ENCODE data around the gene GATB.
A peak's percentile ranks its signal among the peaks of the same experiment; 100 is the strongest.
"Not testable (repeated sequence)": the region's sequence is repeated elsewhere in the genome, so short reads cannot be mapped to it uniquely, and the experiment has no call there.

Gene GATB

DNA sequence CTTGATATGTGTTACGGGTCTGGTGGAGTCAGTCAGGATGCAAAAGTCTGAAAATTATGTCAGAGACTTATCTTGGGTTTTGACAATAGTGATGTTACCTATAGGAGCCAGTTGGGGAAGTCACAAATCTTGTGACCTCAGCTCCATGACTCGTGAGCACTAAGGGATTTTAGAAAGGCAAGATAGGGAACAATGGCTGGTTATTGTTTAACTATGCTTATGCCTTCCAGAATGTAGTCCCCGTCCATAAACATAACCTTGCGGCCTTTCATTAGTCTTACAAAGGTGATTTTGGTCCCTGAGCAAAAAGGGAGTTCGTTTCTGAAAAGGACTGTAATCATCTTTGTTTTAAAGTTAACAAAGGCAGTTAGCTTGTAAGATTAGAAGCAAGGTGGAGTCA is 23.9 kb upstream of the GATB start:
- no peak for DNase-seq

DNA sequence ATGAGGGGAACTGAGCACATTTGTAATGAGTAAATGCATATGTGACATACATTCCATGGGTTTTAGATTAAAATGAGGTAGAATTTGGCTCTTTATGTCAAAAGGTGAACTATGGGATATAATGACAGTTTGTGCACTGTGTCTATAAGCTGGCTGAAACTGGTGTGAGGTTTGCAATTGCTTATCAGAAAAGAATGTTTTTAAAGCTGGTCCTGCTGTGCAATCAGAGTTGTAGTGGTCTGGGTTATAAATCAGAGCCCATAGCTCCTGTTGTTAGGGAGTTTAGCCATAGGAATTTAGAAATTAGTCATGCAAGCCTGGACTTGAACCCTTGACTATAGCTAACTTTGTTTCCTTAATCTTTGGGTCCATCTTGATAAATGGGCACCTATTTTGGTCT is 23.1 kb upstream of the GATB start:
- DNase-seq, result no peak

DNA sequence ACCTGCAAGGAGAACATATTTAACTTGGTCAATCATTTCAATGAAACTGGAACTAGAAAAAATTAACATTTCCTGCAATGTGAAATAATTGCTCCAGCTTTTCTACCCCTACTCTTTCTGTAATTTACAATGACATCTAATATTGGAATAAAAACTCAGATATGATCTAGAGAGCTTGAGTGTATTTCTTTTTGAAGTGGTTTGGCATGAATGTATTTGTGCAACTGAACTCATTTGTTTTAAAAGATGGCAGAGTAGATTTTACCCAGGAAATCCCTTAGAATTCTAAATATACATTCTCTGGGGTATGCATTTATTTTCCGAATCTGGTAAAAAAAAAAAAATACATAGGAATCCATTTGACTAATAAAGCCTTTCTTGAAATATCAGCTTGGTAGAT is 21.5 kb upstream of the GATB start:
- DNase-seq, result no peak

DNA sequence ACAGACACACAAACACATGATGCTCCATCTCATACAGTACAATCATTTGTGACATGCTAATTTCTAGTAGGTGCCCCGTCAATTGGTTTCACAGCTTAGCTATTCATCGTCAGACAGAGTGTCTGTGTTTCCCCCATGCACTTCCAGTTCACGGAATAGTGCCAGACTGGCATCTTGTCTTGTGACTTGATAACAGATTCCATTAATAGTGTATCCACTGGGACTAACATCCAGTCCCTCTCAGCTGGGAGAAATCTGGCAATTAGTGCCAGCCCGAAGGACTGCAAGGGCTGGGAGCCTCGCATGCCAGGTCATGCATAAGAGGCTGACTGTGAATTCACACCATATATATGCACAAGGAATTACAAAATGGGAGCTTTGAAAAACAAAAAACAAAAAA is 20.2 kb upstream of the GATB start:
- DNase-seq, result no peak

DNA sequence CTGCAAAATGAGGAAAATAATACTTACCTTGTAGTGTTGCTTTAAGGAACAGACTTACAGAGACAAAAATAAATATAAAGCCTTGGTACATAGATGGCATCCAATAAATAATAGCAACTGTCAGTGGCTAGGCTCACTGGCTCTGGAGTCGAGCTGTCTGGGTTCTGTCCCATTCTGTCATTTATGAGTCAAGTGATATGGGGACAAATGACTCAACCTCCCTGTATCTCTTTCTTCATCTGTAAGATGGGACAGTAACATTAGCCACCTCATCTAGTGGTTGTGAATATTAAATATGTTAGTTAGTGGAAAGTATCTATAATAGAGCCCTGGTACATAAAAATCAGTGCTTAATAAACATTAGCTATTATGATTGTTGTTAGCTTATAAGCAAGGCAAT is 16.7 kb upstream of the GATB start:
- DNase-seq, result no peak

DNA sequence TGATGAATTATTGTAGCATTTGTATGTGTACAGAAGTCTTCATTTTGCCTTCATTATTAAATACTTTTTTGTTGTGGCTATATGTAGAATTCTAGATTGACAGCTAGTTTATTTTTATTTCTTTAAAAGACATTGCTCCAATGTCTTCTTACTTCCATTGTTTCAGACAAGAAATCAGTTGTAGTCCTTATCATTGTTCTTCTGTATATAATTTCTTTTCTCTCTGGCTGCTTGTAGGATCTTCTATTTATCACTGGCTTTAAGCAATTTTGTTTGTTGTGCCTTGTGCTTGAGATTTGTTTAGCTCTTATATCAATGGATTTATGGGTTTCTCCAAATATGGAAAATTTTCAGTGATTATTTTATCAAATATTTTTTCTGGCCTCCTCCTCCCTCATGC is 13.5 kb upstream of the GATB start:
- DNase-seq, result no peak

DNA sequence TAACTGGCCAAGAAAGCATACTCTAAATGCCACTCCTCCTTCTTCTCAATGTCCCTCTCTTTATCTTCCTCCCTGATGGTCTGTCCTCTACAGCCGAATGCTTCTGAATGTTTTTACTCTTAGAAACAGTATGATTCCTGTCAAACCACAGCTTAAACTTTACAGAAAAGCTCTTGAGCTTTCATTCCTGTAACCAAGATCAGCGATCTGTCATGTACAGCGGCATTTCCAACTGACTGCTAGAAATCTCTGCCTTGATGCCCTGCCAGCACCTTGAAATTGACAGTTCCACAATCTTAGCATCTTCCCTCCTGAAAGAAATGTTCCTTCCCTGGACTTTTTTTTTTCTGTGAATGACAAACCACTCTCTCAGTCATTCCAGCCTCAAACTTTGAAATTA is 11.5 kb upstream of the GATB start:
- no peak for DNase-seq

DNA sequence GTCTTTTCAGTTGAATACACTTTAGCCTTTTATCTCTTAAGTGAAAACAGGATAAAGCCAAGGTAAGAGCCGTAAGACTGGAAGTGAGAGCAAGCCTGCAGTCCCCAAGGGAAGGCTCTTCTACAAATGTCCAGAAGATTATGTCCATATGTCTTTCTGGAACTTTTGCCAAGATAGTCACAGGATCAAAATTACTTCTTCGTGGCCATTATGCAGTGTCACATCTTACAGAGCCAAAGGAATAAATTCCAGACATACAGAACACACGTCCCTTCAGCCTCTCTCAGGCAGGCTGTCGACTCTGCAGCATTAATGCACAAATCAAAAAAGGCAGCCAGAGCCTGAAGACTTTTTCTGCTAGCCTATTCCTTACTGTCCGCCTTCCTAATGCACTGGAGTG is 10.9 kb upstream of the GATB start:
- no peak for DNase-seq

DNA sequence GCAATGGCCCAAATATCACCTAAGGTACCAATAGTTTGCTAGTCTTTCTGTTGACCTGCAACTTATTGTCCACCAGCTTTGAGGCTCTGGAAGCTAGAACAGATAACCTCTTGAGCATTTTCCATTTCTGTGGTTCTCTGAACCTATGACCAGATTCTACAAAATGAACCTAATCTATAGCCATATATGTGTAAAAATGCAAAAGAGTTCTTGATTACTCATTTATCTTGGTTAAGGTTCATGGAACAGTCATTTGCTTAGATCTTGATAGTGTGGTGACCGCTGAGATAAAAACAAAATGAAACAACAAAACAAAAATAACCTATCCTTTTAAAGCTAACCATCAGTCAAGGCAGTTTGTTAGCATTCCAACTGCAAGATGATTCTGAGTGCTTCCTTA is 9.3 kb upstream of the GATB start:
- DNase-seq, result no peak

DNA sequence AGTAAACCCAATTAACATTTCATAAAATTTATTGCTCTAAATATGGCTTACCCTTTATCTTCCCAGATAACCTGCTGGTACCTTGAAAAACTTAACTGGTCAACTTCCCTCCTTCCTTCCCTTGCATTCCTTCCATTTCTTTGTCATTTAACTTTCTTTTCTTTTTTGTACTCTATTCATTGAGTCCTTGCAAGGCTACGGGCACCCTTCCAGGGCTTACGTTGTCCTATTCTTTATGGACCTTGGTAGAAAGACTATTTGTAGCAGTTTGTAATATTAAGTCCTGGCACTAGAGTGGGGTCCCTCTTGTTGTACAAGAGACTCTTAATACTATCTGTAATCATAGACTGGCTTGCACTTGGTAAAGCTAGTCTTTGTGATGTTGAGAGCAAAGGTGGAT is 8.0 kb upstream of the GATB start:
- DNase-seq, result no peak

DNA sequence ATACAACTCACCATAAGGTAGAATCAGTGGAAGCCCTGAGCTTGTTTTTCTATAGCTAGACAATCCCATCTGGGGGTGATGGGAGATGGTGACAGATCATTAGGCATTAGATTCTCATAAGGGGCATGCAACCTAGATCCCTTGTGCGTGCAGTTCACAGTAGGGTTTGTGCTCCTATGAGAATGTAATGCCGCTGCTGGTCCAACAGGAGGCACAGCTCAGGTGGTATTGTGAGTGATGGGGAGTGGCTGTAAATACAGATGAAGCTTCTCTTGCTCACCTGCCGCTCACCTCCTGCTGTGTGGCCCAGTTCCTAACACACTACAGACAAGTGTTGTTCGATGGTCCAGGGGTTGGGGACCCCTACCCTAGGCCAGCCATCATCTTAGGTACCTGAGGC is 5.9 kb upstream of the GATB start:
- peak; percentile 8 for DNase-seq

DNA sequence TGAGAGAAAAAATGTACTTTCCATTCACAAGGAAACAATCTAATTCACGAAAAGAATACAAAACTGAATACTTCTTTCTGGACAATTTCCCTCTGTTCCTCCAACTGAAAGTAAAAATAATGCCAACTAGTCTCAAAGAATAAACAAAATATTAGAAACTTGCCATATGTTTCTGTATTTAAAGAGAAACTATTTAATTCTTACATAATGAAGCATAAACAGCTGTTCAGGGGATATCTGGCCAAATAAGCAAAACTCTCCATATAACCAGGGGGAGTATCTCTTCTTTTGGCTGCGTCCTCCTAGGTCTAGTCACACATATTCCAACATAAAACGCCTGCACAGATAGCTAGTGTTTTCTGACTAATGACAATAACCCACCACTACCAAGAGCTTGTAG is 805 bp downstream of the GATB start:
- no peak for DNase-seq

DNA sequence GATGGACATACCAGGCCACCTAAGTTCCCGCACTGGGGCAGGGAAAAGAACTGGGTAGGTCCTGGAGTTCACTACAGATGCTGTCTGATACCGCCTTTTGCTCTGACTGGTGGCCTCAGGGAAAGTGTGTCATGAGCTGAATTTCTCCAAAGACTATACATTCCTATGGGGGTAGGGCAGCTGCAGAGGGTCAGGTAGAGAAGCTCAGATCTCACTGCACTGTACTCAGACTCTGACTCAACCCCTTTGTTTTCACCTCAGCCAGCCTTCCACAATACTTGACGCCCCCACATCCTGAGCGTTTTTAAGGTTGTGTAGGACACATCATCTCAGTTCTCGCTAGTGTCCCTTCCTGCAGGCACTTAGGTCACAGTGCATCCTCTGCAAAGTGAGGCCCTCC is 7.8 kb downstream of the GATB start:
- no peak for DNase-seq

DNA sequence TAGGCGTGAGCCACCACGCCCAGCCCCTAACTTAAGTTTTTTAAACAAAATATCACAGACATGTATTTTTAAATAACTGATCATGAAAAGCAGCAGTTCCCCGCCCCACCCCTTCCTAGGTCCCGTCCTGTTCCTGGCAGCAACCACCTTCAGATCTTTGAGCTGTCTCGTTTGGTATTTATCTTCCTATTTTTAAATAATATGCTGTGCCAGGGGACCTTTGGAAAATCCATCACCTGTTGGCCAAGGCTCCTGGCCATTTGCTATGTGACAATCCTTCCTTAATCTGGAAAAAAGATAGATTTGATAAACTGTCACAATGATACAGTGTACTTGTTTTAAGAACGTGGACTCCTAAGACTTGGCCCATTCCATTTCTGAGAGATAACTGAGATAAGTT is 10.7 kb downstream of the GATB start:
- no peak for DNase-seq

DNA sequence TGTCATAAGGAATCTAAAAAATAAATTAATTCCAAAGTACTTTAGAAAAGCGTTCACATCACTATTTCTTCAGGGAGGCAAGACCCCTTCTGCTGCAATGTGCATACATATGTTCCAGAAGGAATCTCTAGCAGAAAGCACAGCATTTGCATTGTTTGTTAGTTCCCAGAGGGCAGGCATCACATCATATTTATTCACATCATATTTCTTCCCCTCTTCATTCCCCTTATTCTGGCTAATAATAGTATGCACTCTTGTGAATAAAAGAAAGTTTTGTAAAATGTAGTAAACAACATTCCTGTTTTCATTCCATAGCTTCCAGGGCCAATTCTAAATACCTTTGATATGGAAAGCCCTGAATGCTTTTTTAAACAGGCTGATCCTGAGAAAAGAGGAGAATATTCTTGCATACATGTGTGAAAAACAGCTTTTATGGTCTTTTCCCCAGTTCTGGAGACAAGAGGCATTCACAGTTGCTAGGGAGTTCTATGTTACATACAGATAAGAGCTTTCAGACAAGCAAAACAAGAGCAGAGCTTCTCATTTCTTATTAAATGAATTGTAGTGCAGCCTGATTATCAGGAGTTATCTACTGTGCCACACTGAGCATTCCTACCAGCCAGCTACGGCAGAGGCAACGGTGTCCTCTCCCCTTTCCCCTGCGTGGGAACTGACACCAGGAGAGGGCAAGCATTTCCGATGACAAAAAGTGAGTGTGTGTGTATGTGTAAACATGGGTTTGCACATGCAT is 15.2 kb downstream of the GATB start:
- DNase-seq, result no peak

DNA sequence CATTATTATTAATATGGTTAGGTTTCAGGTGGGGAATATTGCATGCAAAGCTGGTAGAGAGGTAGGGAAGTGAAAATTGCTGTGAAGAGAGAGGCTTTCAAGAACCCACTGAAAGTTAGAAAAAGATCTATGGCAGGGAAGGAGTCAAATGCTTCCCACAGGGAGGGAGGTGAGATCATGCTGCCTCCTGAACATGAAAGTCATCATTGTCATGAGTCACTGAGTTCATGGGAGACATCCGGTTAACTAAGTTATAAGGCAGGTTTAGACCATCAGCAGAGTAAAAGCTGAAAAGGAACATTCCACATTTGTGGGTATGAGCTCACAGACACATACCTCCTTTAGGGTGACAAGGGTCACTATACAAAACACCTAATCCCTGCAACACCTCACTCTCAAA is 16.2 kb downstream of the GATB start:
- DNase-seq, result no peak

DNA sequence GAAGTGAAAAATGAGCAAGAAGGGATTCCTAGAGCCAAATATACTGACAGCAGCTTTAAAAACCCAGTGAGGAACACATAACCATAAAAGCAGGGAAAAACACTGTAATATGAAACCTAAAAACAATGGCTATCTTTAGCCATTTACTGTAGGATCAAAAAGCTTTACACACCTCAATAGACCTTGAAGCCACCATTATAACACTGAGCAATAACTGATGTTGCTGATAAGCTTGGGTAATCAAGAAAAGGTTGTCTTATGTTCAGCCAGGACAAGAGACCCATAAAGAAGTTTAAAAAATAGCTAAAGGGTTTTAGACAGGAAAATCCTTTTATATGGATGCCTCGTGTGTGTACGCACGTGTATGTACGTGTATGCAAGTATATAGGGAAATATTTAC is 16.9 kb downstream of the GATB start:
- DNase-seq, result no peak

DNA sequence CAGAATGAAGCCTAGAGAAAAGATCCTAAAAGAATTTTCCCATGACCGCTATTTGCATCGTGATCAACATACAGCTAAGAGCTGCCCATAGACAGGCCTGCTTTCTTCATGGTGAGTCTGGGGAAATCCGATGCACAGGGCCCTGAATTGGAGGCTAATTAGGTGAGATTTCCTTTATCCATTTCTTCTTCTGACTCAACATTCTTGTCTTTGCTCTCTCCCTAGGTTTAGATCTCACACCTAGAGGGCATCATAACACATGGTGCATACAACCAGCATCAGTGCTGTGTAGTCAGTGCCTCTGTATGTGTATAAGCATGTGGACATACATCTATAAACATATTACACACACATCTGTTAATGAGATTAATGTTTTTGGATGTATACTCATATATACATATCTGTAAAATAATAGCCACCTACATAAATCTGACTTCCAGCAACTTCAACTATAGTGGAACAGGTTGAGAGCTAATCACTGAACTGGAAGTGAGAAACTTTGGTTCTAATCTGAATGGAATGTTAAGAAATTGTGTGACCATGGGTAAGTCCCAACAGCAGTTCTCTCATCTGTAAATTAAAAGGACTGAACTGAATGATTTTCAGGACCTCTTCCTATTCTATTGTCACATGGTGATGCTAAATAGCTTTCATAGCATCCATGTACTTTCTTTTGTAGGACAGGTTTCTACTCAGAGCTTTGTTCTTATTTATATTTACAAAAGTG is 17.5 kb downstream of the GATB start:
- no peak for DNase-seq

DNA sequence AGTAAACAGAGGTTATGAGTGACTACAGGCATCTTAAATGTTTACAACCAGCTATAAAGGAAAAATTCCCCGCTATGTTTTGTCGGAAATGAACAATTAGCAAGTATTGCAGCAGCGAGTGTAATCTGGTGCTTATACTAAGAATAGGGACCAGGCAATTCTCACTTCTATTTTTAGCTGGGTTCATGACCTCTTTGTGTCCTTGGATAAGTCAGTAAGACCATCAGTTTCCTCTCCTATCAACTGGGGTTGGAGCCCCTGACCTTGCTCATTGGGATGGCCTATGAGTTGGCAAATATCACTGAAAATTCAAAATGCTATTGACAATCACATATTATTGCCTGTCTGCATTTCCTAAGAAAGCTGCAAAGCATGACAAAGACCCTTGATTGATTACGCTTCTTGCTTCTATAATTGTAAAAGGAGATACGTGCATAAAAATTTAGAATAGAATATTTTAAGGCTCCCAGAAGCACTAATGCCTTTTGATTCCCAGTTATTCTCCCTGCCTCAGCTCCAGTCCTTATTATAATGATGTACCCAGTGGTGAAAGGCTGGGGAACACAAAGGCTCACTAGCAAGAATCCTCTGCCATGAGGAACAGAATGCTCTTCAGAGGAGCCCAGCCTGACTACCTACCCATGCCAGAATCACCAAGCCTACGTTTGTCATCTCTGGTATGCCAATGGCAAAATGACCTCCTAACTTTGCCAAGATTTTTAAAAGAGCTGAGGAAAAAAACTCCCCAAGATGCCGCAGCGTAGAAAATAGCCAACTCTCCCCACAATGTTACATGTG is 21.9 kb downstream of the GATB start:
- DNase-seq, result no peak

DNA sequence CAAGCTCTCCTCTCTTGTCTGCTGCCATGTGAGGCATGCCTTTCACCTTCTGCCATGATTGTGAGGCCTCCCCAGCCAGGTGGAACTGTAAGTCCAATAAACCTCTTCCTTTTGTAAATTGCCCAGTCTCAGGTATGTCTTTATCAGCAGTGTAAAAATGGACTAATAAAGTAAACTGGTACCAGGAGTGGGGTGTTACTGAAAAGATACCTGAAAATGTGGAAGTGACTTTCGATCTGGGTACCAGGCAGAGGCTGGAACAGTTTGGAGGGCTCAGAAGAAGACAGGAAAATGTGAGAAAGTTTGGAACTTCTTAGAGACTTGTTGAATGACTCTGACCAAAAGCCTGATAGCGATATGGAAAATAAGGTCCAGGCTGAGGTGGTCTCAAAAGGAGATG is 24.0 kb downstream of the GATB start:
- not testable (repeated sequence) for DNase-seq

DNA sequence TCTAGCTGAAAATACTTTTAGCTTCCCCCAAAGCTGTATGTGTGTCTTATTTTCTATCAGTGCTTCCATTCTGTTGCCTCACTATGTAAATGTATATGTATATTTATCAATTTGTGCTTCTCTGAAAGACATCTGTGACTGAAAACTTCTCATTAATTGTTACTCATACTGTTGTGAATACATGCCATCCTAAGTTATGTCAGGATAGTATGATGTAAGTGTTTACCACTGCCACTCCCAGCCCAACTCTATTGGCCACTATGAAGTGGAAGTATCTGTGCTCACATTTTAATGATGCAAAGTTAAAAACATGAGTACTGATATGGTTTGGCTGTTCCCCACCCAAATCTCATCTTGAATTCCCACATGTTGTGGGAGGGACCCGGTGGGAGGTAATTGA is 24.4 kb downstream of the GATB start:
- no peak for DNase-seq

DNA sequence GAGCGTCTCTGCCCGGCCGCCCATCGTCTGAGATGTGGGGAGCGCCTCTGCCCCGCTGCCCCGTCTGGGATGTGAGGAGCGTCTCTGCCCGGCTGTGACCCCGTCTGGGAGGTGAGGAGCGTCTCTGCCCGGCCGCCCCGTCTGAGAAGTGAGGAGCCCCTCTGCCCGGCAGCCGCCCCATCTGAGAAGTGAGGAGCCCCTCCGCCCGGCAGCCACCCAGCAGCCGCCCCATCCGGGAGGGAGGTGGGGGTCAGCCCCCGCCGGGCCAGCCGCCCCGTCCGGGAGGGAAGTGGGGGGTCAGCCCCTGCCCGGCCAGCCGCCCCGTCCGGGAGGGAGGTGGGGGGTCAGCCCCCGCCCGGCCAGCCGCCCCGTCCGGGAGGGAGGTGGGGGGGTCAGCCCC is 29.1 kb downstream of the GATB start:
- DNase-seq, result not testable (repeated sequence)

DNA sequence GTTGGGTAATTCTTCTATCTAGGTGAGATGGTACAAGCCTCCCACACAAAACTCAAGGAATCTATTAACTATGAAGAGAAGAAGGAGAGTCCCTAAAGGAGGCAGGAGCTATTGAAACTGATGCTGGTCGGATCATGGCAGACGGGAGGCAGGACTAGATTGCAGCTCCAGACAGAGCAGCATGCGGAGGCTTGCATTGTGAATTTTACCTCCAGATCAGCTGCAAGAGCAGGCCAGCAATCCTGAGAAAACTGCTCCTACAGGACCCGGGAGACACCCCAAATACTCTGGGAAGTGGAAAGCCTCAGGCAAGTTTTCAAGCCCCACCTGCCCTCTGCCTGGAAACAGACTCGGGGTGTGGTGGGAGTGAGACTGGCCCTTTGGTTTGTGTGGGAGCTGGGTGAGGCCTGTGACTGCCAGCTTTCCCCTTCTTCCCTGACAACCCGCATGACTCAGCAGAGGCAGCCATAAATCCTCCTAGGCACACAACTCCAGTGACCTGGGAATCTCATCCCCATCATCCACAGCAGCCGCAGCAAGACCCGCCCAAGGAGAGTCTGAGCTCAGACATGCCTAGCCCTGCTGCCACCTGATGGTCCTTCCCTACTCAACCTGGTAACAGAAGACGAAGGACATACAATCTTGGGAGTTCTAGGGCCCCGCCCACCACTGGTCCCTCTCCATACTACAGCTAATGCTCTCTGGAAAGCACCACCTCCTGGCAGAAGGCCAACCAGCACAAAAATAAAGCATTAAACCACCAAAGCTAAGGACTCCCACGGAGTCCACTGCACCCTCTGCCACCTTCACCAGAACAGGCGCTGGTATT is 30.9 kb downstream of the GATB start:
- DNase-seq, result no peak
